NCI-H1694 (cell line): ENCODE measurements around the gene BLOC1S4.
"Not testable (repeated sequence)": the region's sequence is repeated elsewhere in the genome, so short reads cannot be mapped to it uniquely, and the experiment has no call there.

ENCODE experiments used
- DNase-seq: peaks from one replicate; lab custom pipeline; 2025; lab: John Stamatoyannopoulos, UW

Gene BLOC1S4

DNA sequence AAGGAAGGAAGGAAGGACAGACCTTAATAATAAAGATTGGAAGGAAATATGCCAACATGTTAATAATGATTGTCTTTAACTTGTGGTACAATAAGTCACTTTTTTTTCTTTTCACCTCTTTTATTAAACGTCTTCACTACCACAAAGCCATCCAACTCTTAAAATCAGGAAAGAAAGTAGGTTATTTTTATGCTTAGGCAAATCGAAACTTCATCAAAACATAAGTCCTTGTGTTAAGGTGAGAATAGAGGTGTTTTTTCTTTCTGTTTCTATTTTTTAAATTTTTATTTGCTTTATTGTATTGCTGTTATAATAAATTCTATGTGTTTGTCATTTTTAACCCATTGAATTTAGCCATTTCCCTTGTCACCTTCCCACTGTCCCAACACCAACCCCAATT, 26.5 kb downstream of the BLOC1S4 start:
- DNase-seq: no peak

DNA sequence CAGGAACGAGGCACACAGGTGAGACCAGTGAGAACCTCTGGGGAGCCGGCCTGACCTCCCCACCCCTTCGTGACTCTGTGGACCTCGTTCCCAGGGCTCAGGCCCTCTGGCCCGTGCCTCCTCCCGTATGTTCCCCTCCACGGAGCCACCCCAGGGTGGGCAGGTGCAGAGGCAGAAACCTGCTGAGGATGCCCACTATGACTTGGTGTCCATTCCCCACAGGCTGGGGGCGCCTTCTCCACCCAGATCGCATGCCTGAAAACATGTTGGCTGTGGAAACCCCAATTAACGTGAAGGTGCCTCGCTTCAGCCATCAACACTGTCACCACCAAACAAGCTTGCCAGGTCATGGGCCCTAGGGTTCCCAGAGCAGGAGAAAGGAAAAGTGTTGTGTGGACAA, 27.0 kb downstream of the BLOC1S4 start:
- DNase-seq: no peak

DNA sequence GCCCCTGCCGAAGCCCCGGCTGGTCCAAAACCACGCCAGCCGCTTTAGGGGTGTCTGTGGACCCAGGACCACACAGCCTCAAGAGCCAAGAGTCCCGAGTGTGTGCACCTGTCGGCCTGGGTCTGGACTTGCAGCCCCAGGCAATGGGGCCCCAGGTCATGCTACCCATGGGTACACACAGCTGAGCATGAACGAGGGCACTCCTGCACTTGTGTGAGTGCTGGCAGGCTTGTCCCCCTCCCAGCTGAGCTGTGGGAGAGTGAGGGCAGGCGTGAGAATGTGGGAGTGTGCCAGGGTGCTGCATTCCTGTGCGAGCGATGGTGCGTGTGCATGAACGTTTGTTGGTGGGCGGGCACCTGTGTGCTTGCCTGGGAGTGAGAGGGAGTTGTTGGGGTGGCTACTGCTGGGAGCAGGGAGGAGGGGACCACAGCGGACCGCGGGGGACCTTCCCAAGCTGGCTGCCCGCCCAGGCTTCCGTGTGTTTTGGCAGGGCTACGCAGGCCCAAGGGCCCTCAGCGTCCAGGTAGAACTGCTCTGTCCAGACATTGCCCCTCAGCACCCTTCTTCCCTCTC, 30.8 kb downstream of the BLOC1S4 start:
- DNase-seq: no peak

- no peak for DNase-seq
Observed at GRCh38 chr4:6747294-6748051, 31.5 kb downstream of the BLOC1S4 start.

GRCh38 chr4:6748286-6748685, 32.3 kb downstream of the BLOC1S4 start:
- no peak for DNase-seq

- no peak for DNase-seq
Observed at GRCh38 chr4:6749340-6750171, 33.6 kb downstream of the BLOC1S4 start.

GRCh38 chr4:6750286-6751221, 34.6 kb downstream of the BLOC1S4 start:
- no peak for DNase-seq

DNA sequence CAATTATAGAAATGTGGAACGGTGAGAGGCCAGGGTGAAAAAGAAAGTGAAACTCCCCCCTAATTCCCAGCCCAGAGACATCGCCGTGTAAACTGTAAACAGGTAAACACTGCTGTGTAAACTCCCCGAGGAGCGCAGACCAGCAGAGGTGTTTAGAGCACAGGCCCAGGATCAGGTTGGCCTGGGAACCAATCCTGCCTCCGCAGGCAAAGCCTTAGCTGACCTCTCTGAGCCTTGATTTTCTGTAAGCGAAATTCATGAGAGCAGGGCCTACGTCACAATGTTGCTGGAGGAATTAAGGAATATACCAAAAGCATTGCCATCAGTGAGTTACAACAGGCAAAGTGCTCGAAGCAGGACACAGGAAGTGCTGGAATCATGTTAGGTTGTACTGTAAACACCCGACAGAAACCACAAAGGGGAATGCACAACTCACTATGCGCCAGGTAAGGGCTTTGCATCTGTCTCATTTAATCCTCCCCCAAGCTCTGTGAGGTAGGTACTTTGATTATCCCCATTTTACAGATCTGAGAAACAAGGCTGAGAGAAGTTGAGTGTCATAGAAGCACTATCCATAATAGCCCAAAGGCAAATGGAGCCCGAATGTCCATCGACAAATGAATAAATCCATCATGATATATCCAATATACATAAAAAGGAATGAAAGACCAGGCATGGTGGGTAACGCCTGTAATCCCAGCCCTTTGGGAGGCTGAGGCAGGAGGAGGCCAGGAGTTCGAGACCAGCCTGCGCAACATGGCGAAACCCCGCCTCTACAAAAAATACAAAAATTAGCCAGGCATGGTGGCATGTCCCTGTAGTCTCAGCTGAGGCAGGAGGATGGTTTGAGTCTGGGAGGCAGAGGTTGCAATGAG, 35.9 kb downstream of the BLOC1S4 start:
- no peak for DNase-seq

GRCh38 chr4:6752486-6752829, 36.5 kb downstream of the BLOC1S4 start:
- no peak for DNase-seq

DNA sequence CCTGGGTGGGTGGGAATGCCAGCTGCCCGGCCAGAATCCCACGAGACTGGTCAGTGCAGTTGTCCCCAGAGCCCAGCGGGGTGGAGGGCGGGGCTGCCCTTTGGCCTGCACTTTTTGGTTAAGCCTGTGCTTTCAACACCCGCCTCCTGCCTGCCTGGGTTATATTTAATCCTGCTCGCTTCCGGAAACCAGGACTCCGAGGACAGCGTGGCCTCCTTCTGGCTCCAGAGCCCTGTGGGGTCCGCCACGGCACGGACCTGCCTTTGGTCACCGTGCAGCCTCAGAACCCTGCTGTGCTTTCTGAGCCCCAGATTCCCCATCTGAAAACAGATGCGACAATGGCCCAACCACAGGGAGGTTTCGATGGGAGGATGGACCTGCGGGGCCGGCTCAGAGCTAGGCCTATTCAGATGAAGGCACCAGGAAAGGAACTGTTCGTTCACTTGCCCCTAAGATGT, 37.2 kb downstream of the BLOC1S4 start:
- no peak for DNase-seq

- no peak for DNase-seq
Observed at GRCh38 chr4:6753891-6754290, 37.9 kb downstream of the BLOC1S4 start.

DNA sequence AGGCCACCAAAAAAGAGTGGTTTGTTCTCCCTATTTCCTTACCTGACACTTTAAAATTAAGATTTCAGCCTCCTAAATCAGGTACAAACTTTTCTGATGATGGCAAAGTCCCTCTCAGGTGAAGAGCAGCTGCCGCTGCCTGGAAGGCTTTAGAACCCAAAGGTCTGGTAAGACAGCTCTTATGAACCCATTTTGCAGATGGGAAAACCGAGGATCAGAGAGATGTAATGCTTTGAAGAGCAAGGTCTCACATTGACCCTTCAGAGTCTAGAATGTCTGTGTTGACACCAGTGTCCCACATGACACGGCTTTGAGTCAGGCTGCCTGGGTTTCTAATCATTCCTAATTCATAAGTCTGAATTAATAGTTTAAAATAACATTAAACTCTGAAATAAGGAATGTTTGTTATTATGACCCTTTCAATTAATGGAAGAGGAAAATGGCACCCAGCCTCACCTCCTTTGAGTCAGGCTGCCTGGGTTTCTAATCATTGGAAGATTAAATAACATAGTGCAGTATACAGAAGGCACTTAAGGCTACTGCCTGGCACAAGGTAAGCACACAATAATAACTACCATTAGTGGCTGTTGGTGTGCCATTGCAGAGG, 38.6 kb downstream of the BLOC1S4 start:
- no peak for DNase-seq

DNA sequence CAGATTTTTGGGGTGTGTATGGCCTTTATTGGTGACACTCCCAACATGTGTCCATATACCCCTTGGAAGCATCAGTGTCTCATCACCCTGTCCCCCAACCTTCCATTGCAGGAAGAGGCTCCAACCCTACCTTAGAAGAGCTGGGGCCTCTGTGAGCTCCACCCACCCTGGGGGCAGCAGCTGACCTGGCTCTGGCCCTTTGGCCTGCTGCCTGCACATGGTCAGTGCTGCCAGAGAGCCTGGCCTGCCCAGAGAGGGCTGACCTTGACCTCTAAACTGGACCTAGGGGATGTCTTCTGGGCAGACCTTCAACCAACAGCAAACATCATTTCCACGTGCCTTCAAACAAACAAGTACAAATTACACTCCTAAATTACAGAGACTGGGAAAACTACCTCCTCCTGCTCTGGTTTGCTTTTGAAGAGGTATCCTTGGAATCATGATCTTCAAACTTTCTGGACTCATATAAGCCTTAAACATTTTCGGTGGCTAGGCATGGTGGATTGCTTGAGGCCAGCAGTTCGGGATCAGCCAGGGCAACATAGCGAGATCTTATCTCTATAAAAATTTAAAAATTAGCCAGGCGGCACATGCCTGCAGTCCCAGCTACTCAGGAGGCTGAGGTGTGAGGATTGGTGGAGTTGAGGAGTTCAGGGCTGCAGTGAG, 39.2 kb downstream of the BLOC1S4 start:
- no peak for DNase-seq

DNA sequence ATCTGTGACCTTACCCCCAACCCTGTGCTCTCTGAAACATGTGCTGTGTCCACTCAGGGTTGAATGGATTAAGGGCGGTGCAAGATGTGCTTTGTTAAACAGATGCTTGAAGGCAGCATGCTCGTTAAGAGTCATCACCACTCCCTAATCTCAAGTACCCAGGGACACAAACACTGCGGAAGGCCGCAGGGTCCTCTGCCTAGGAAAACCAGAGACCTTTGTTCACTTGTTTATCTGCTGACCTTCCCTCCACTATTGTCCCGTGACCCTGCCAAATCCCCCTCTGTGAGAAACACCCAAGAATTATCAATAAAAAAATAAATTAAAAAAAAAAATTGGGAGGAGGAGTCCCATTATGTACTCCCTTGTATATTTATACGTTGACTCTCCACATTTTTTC, 40.4 kb downstream of the BLOC1S4 start:
- not testable (repeated sequence) for DNase-seq

- DNase-seq: no peak
Observed at GRCh38 chr4:6758728-6759127, 42.8 kb downstream of the BLOC1S4 start.

DNA sequence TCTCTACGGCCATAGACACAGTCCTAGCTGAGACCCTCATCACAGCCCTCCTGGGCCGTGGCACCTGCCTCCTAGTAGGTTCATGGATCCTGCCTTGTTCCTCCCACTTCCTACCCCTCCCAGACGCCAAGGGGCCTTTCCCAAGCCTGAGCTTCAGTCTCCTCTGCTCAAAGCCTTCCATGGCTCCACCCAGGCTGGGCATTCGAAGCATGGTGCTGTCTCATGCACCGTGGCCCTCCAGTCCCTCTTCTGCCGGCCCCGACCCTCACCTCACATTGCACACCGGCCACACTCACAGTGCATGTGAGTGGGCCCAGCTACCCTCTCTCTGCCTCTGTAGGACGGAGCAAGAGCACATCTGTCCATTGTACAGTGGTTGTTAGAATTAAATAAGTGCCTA, 44.9 kb downstream of the BLOC1S4 start:
- DNase-seq: no peak

GRCh38 chr4:6761649-6762615, 46.0 kb downstream of the BLOC1S4 start:
- DNase-seq: no peak

- DNase-seq: no peak
Observed at GRCh38 chr4:6763330-6763851, 47.4 kb downstream of the BLOC1S4 start.
